ENCODE data around the gene KRT74.

KRT74 gene

GRCh38 chr12:52573306-52573705, 337 bp downstream of the KRT74 start:
- no peak for DNase-seq (ENCODE audit: low read depth, low spot score)
- in situ Hi-C loops (cut with HindIII; ENCODE audit: low sequenced_read_pairs), result no loop called here
- H3K4me3 ChIP-seq (ENCODE audit: low read depth, low read length), result no peak overlapping the region
- TF ChIP-seq CTCF (IDR thresholded peaks at IDR 0.05; ENCODE audit: low read depth, low read length), result no peak

- in situ Hi-C loops (cut with HindIII; ENCODE audit: low sequenced_read_pairs), result no loop called here
- no peak overlapping the region for H3K4me3 ChIP-seq (ENCODE audit: low read depth, low read length)
- no peak for TF ChIP-seq CTCF (IDR thresholded peaks at IDR 0.05; ENCODE audit: low read depth, low read length)
- DNase-seq (ENCODE audit: low read depth, low spot score), result no peak
Measured at GRCh38 chr12:52570511-52570910, 3.1 kb downstream of the KRT74 start.

GRCh38 chr12:52568111-52568510, 5.5 kb downstream of the KRT74 start:
- no peak for TF ChIP-seq CTCF (IDR thresholded peaks at IDR 0.05; ENCODE audit: low read depth, low read length)
- in situ Hi-C loops (cut with HindIII; ENCODE audit: low sequenced_read_pairs), result no loop called here
- H3K4me3 ChIP-seq (ENCODE audit: low read depth, low read length), result no peak overlapping the region
- DNase-seq (ENCODE audit: low read depth, low spot score), result no peak

GRCh38 chr12:52566847-52567291, 6.8 kb downstream of the KRT74 start:
- TF ChIP-seq CTCF (IDR thresholded peaks at IDR 0.05; ENCODE audit: low read depth, low read length), result no peak
- no peak overlapping the region for H3K4me3 ChIP-seq (ENCODE audit: low read depth, low read length)
- DNase-seq (ENCODE audit: low read depth, low spot score), result no peak
- in situ Hi-C loops (cut with HindIII; ENCODE audit: low sequenced_read_pairs), result no loop called here

- H3K4me3 ChIP-seq (ENCODE audit: low read depth, low read length), result no peak overlapping the region
- no peak for TF ChIP-seq CTCF (IDR thresholded peaks at IDR 0.05; ENCODE audit: low read depth, low read length)
- DNase-seq (ENCODE audit: low read depth, low spot score), result no peak
- in situ Hi-C loops (cut with HindIII; ENCODE audit: low sequenced_read_pairs), result no loop called here
Measured at GRCh38 chr12:52564582-52564981, 9.1 kb downstream of the KRT74 start.

- in situ Hi-C loops (cut with HindIII; ENCODE audit: low sequenced_read_pairs), result no loop called here
- TF ChIP-seq CTCF (IDR thresholded peaks at IDR 0.05; ENCODE audit: low read depth, low read length), result peak; percentile 22
- H3K4me3 ChIP-seq (ENCODE audit: low read depth, low read length), result no peak overlapping the region
- DNase-seq (ENCODE audit: low read depth, low spot score), result no peak
Measured at GRCh38 chr12:52561880-52562449, 11.7 kb downstream of the KRT74 start.

GRCh38 chr12:52559979-52560378, 13.7 kb downstream of the KRT74 start:
- no peak for TF ChIP-seq CTCF (IDR thresholded peaks at IDR 0.05; ENCODE audit: low read depth, low read length)
- in situ Hi-C loops (cut with HindIII; ENCODE audit: low sequenced_read_pairs), result no loop called here

More at GRCh38 chr12:52559979-52560378, 13.7 kb downstream of the KRT74 start:
- DNase-seq (ENCODE audit: low read depth, low spot score), result no peak
- H3K4me3 ChIP-seq (ENCODE audit: low read depth, low read length), result no peak overlapping the region
